Glutamatergic neuron (in vitro differentiated cells): Measurements from ENCODE around the gene FXYD5. TPM values are rescaled to one million over a fixed set of nuclear protein-coding genes. Genes with fewer than 3 reads are reported as not detected.

Experiments
- DNase-seq: peaks from one replicate; pipeline ENCODE4 v3.0.0; 2022
- H3K27ac Mint-ChIP-seq: one replicate; pipeline ENCODE4 v1.8.0; 2020; ENCODE audit warnings: mild to moderate bottlenecking, mixed read lengths, inconsistent platforms; ENCODE audit not compliant: unreplicated experiment
- H3K27me3 Mint-ChIP-seq: one replicate; pipeline ENCODE4 v1.8.0; 2020; ENCODE audit warnings: mild to moderate bottlenecking, moderate library complexity, mixed read lengths, inconsistent platforms; ENCODE audit not compliant: unreplicated experiment
- H3K36me3 Mint-ChIP-seq: one replicate; pipeline ENCODE4 v1.8.0; 2020; ENCODE audit warnings: mild to moderate bottlenecking, mixed read lengths, inconsistent platforms; ENCODE audit not compliant: unreplicated experiment
- H3K4me1 Mint-ChIP-seq: one replicate; pipeline ENCODE4 v1.8.0; 2020; ENCODE audit warnings: mild to moderate bottlenecking, low read depth, mixed read lengths, inconsistent platforms; ENCODE audit not compliant: unreplicated experiment
- H3K4me3 Mint-ChIP-seq: one replicate; pipeline ENCODE4 v1.8.0; 2020; ENCODE audit warnings: mild to moderate bottlenecking, mixed read lengths, inconsistent platforms; ENCODE audit not compliant: unreplicated experiment
- H3K9me3 Mint-ChIP-seq: one replicate; pipeline ENCODE4 v1.8.0; 2020; ENCODE audit warnings: mild to moderate bottlenecking, moderate library complexity, mixed read lengths, inconsistent platforms; ENCODE audit not compliant: unreplicated experiment
- total RNA-seq: library from RNA; stranded (reverse); fragmentation: NEBNext Ultra II Directional; extraction: Animal tissue kit (Norgen Biotek cat#: 25700); gene quantifications from one replicate; pipeline ENCODE4 v1.2.1, GENCODE V29; 2021; ENCODE audit not compliant: unreplicated experiment
- TF ChIP-seq, protein P1 (sequence below): fragments of 200-600 bp; sonication (generic); IDR thresholded peaks from one replicate; pipeline ENCODE4 v1.5.0; 2021; ENCODE audit not compliant: partially characterized antibody, unreplicated experiment

Gene FXYD5
- total RNA-seq, 1 donor from 2014 or later = 5.3 TPM

DNA sequence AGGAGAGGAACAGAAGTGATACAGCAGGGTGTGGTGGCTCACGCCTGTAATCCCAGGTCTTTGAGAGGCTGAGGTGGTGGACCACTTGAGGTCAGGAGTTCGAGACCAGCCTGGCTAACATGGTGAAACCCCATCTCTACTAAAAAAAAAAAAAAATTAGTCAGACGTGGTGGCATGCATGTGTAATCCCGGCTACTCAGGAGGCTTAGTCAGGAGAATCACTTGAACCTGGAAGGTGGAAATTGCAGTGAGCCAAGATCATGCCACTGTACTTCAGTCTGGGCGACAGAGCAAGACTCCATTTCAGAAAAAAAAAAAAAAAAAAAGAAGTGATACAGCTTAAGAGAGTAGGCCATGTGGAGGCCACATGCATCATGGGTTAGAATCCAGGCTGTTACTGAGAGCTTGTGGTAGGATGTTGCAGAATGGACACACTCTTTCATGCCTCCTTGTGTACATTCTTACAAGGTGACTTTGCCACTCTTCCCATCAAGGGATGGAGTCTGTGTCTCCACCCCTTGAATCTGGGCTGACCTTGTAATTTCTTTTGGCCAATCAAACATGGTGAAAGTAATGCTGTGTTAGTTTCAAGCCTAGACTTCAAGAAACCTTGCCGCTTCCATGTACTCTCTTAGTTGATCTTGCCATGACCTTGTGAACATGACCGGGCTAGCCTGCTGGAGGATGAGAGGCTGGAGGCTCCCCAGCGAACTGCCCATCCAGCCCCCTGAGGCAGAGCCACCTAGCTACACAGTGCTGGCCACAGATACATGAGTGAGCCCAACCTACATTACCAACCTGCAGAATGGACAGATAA, 61.7 kb downstream of the FXYD5 start:
- Mint-ChIP-seq H3K36me3 (no peaks in the 10 kb centered on the region), H3K4me3 (no peak overlapping the region), H3K27me3 (no peaks in the 10 kb centered on the region), H3K27ac (no peak overlapping the region), H3K9me3 (peaks cover 6% of the 10 kb centered on the region), H3K4me1 (no peaks in the 10 kb centered on the region)
- TF ChIP-seq, protein P1, sequence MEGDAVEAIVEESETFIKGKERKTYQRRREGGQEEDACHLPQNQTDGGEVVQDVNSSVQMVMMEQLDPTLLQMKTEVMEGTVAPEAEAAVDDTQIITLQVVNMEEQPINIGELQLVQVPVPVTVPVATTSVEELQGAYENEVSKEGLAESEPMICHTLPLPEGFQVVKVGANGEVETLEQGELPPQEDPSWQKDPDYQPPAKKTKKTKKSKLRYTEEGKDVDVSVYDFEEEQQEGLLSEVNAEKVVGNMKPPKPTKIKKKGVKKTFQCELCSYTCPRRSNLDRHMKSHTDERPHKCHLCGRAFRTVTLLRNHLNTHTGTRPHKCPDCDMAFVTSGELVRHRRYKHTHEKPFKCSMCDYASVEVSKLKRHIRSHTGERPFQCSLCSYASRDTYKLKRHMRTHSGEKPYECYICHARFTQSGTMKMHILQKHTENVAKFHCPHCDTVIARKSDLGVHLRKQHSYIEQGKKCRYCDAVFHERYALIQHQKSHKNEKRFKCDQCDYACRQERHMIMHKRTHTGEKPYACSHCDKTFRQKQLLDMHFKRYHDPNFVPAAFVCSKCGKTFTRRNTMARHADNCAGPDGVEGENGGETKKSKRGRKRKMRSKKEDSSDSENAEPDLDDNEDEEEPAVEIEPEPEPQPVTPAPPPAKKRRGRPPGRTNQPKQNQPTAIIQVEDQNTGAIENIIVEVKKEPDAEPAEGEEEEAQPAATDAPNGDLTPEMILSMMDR = no peak
- no peak for DNase-seq

DNA sequence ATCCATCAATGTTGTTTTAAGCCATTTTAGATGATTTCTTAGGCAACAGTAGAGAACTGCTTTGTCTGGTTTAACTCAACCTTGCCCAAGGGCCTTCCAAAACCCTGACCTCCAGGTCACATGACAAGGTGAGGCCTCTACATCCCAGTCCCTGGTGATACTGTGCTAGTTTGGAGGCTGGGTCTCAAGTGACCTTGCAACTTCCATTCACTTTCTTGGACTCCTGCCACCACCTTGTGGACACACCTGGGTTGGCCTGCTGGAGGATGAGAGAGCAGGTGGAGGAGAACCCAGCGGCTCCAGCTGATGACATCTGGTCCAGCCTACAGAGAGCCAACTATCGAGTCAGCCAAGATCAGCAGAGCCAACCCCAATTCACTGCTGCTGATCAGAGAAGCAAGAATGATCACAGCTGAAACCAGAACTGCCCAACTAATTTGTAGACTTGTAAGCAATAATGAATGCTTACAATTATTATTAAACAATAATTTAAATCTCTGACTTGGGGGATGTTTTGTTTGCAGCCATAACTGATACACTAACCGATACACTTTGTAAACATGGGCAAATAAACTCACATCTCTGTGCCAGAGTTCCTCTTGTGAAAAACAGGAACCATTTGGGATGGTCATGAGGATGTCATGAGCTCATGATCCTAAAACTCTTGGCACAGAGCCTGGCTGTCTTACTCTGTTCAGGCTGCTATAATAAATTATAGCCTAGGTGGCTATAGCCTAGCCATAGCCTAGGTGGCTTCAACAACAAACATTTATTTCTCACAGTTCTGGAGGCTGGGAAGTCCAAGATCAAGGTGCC, 62.5 kb downstream of the FXYD5 start:
- DNase-seq = no peak
- Mint-ChIP-seq H3K27me3 (no peaks in the 10 kb centered on the region), H3K4me1 (no peaks in the 10 kb centered on the region), H3K27ac (no peak overlapping the region), H3K9me3 (peaks cover 6% of the 10 kb centered on the region), H3K36me3 (no peaks in the 10 kb centered on the region), H3K4me3 (no peak overlapping the region)
- TF ChIP-seq, protein P1 = no peak

DNA sequence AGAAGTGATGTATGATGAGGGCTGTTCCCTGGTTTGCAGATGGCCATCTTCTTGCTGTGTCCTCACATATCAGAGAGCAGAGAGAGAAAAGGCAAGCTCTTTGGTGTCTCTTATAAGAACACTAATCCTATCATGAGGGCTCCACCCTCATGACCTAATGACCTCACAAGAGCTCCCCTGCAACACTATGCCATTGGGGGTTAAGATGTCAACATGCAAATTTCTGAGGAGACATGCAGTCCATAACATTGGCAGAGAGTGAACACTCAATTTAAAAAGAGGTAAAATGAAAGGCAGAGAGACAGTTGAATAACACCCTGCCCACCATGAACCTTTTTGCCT, 63.1 kb downstream of the FXYD5 start:
- Mint-ChIP-seq H3K4me1 (no peaks in the 10 kb centered on the region), H3K36me3 (no peaks in the 10 kb centered on the region), H3K27me3 (no peaks in the 10 kb centered on the region), H3K9me3 (peaks cover 4% of the 10 kb centered on the region), H3K27ac (no peak overlapping the region), H3K4me3 (no peak overlapping the region)
- TF ChIP-seq, protein P1 = no peak
- DNase-seq = no peak

DNA sequence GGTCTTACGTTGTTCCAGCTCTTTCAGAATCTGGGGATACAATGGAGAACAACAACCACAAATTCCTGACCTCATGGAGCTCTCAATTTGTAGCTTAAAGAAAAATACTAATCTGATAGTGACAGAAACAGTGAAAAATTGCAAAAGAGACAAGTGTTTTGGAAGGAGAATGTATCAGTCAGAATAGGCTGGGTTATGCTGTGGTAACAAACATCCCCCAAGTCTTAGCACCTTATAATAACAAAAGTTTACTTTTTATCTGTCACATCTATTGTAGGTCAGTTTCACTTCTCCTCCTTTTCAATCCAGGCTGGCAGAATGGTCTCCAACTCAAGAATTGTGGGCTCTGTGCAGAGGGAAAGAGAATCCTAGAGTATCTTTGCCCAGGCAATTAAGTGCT, 64.5 kb downstream of the FXYD5 start:
- DNase-seq = no peak
- Mint-ChIP-seq H3K4me1 (no peaks in the 10 kb centered on the region), H3K36me3 (no peaks in the 10 kb centered on the region), H3K27ac (no peak overlapping the region), H3K4me3 (peak overlapping the region; percentile 11), H3K9me3 (peaks cover 4% of the 10 kb centered on the region), H3K27me3 (no peaks in the 10 kb centered on the region)
- TF ChIP-seq, protein P1 = no peak

Other genes with a start within 250 kb of the FXYD5 start
- gene ZNF30, start 227.8 kb upstream of the FXYD5 start, total RNA-seq = 7.4 TPM
- gene ZNF792, start 190.5 kb upstream of the FXYD5 start, total RNA-seq = 6.4 TPM
- 220 TPM for gene GRAMD1A, start 154.4 kb upstream of the FXYD5 start, total RNA-seq
- 12.0 TPM for gene SCN1B, start 124.3 kb upstream of the FXYD5 start, total RNA-seq
- 0.29 TPM for gene HPN, start 113.0 kb upstream of the FXYD5 start, total RNA-seq
- gene FXYD3, start 38.9 kb upstream of the FXYD5 start, total RNA-seq = not detected
- 14.4 TPM for gene LGI4, start 19.7 kb upstream of the FXYD5 start, total RNA-seq
- gene FXYD1, start 15.9 kb upstream of the FXYD5 start, total RNA-seq = not detected
- gene FXYD7, start 11.5 kb upstream of the FXYD5 start, total RNA-seq = 22.3 TPM
- gene FAM187B, start 74.0 kb downstream of the FXYD5 start, total RNA-seq = not detected
- 5.4 TPM for gene LSR, start 94.3 kb downstream of the FXYD5 start, total RNA-seq
- gene USF2, start 114.2 kb downstream of the FXYD5 start, total RNA-seq = 132 TPM
- gene HAMP, start 127.8 kb downstream of the FXYD5 start, total RNA-seq = not detected
- not detected for gene MAG, start 137.4 kb downstream of the FXYD5 start, total RNA-seq
- gene CD22, start 174.5 kb downstream of the FXYD5 start, total RNA-seq = not detected
- gene FFAR1, start 193.2 kb downstream of the FXYD5 start, total RNA-seq = not detected
- gene FFAR3, start 203.7 kb downstream of the FXYD5 start, total RNA-seq = not detected
- gene GPR42, start 216.3 kb downstream of the FXYD5 start, total RNA-seq = not detected